NCI-H2029 (cell line): Measurements from ENCODE around the gene BBS9.
"Not testable (repeated sequence)": the region's sequence is repeated elsewhere in the genome, so short reads cannot be mapped to it uniquely, and the experiment has no call there.

Experiments used
- DNase-seq: peaks from one replicate; lab custom pipeline; 2025; lab: John Stamatoyannopoulos, UW

The BBS9 gene

DNA sequence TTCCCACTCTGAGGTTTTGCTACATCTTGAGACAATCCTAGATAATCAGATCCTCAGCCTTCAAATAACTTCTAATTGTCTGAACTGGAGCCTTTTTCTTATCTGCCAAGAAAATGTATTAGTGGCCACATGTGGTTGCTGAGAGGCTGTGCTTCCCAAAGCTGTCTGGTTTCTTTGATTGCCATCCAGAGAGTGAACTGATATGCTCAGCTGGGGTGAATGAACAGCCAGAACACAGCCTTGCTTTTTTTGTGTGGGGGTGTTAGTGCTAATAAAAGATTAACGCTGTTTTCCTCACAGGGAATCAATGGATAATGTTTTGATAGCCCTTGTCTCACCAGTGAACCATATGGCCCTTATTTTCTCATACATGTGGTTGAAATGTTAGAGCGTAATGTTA lies 66.9 kb downstream of the BBS9 start:
- no peak for DNase-seq

DNA sequence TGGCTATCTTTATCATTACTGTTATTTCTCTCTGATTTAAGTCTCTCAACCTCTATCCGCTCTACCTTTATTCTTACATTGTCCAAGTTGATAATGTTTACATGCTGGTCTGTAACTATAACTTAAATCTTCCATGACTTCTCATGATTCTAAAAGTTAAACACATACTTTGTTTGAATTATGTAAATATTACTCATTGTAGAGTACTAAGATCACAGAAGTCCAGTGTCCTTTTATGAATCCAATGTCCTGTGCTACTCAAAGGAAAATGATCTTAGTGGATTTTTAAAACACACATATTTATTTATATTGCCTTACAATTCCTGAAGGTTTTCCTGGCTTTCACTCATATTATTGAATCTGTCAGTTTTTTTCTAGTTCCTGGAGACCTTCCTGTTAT lies 70.9 kb downstream of the BBS9 start:
- no peak for DNase-seq

- DNase-seq = no peak
Measured at GRCh38 chr7:33201821-33202220, 72.5 kb downstream of the BBS9 start.

DNA sequence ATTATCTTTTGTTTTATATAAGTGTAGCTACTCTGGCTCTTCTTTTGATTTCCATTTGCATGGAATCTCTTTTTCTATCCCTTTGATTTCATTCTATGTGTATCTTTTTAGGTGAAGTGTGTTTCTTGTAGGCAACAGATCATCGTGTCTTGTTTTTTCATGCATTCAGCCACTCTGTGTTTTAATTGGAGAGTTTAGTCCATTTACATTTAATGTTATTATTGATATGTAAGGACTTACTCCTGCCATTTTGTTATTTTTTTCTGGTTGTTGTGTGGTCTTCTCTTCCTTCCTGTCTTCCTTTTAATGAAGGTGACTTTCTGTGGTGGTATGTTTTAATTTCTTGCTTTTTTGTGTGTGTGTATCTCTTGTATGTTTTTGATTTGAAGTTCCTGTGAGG lies 81.6 kb downstream of the BBS9 start:
- DNase-seq = no peak

DNA sequence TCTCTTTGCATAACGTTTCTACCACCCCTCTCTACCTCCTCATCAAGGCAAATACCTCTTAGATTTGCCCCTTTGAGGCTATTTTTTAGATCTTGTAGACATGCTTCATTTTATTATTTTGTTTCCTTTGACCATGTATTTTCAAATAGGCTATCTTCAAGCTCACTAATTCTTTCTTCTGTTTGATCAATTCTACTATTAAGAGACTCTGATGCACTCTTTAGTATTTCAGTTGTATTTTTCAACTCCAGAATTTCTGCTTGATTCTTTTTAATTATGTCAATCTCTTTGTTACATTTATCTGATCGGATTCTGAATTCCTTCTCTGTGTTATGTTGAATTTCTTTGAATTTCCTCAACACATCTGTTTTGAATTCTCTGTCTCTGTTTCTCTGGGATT lies 82.8 kb downstream of the BBS9 start:
- DNase-seq = no peak

- DNase-seq = no peak
Measured at GRCh38 chr7:33215992-33216391, 86.6 kb downstream of the BBS9 start.

DNA sequence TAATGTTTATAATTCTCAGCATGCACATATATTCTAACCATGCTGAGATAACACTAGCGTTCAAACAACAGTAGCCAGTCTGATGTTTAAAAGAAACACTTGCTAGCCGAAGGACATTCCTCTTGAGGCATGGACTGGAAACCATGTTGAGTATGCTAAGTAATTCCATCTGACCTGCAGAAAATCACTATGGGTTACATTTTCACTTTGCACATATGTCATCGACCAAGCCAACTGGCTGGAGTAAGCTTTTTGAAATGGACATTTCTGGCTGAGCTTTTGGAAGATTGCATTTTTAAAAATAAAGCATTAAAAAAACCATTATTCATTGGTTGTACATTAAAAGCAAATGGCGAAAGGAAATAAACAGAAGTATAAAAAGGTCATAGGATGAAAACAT lies 88.2 kb downstream of the BBS9 start:
- no peak for DNase-seq

DNA sequence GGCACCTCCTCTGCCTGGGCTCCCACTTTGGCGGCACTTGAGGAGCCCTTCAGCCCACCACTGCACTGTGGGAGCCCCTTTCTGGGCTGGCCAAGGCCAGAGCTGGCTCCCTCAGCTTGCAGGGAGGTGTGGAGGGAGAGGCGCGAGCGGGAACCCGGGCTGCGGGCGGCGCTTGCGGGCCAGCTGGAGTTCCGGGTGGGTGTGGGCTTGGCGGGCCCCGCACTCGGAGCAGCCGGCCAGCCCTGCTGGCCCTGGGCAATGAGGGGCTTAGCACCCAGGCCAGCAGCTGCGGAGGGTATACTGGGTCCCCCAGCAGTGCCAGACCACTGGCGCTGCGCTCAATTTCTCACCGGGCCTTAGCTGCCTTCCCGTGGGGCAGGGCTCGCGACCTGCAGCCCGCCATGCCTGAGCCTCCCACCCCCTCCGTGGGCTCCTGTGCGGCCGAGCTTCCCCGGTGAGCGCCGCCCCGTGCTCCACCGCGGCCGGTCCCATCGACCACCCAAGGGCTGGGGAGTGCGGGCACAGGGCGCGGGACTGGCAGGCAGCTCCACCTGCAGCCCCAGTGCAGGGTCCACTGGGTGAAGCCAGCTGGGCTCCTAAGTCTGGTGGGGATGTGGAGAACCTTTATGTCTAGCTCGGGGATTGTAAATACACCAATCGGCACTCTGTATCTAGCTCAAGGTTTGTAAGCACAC lies 89.6 kb downstream of the BBS9 start:
- DNase-seq = not testable (repeated sequence)

DNA sequence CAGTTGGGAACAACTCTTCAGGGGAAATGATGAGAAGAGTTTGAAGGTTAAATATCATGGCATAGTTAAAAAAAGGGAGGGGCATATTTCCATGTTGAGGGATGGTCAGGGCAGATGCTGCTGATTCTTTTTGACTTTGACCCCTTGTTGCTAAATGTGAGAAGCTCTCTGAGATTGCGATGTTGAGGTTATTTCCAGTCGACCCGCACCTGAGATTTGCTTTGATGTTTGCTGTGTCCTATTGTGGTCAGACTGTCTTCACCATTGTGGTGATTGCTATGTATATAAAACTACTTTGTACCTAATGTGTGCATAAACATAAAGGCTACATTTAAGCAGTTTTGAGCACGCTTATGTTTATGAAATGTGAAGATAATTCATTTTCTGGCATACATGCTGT lies 90.9 kb downstream of the BBS9 start:
- no peak for DNase-seq

DNA sequence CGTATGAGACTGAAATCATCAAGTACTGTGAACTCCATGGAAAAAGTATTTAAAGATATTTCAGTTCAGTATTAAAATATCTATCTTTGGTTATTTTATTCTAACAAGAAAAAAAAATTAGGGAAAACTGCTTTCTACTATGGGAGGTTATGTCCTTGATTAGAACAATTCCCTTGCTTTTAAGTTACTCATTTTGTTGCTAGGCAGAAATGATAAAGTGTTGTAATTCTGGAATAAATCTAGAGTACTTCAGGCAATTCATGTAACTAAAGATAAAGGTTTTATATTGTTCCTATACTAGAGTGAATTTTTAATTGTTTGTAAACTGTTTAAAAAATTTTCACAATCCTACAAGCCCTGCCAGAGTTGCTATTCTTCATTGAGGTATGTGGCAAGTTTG lies 92.0 kb downstream of the BBS9 start:
- no peak for DNase-seq

GRCh38 chr7:33232632-33233145 lies 103.3 kb downstream of the BBS9 start:
- DNase-seq = no peak

- no peak for DNase-seq
Measured at GRCh38 chr7:33233659-33234058, 104.3 kb downstream of the BBS9 start.

DNA sequence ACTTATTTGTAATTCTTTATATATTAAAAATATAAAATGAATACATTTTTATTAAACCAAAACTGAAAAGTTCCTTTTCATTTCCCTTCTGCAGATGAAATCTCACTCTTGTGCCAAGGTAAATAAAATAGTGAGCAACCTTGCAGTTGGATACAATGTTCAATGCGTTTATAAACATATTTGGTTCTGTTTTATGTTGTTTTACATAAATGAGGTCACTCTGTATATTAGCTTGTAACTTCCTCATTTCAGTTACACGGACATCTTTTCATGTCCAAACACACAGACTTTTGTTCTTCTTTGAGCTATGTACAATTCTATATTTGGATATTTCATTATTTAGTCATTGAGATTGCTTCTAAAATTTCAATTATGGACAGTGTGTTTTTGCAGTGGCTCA lies 107.7 kb downstream of the BBS9 start:
- peak; percentile 57 for DNase-seq

- DNase-seq = peak; percentile 34
Measured at GRCh38 chr7:33243319-33243881, 114.0 kb downstream of the BBS9 start.

- DNase-seq = no peak
Measured at GRCh38 chr7:33248671-33249070, 119.3 kb downstream of the BBS9 start.

GRCh38 chr7:33250421-33250871 lies 121.1 kb downstream of the BBS9 start:
- no peak for DNase-seq

DNA sequence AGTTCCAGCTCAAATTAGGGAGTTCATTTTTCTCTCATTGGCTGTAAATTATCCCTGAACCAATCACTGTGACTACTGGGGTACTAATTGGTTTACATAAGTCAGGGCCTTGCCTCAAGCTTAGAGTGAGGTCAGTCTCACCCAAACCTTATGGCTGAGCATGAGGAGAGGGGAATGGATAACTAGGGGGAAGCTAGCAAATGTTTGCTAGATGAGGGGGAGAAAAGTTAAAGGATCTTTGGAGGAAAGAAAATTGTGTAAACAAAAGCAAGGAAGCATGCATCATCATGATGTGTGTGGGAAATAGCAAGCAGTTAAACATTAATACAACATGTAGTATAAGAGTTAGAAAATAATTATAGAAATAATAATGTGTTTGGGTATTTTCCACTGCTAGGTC lies 121.9 kb downstream of the BBS9 start:
- DNase-seq = no peak

- DNase-seq = no peak
Measured at GRCh38 chr7:33258491-33258951, 129.2 kb downstream of the BBS9 start.

GRCh38 chr7:33261585-33261984 lies 132.2 kb downstream of the BBS9 start:
- no peak for DNase-seq

DNA sequence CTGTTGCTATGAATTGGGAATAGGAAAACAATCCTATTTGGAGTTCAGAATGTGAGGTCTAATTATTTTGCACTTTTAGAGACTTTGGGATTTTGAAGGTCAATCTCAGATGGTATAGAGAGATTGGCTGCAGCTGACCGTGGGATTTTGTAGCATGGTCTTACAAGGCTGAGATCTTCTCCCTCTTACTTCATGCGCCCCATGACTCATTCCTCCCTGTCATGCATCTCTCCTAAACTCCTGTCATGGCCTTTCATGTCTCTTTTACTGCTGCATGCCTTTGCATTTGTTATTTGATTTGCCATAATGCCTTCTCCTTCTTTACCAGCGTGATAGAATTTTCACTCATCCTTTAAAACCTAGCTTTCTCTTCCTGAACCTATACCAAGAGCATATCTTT lies 133.1 kb downstream of the BBS9 start:
- DNase-seq = no peak

GRCh38 chr7:33271839-33272371 lies 142.5 kb downstream of the BBS9 start:
- DNase-seq = not testable (repeated sequence)

DNA sequence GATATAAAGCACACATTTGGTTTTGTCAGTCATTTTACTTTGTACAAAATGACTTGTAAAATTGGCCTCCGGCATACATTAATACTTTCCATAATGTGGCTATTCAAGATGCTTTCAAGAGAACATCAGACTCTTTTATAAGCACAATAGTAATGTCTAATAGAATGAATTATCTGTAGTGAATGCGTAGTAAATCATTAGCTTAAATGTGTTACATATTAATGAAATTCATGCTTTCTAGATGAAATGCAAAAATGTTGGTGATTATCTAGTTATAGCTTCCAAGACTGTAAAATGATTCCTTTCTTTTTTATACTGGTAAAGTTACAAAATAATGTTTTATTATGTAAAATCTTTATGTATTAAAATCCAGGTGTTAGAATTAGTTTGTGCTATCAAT lies 144.0 kb downstream of the BBS9 start:
- DNase-seq = no peak

DNA sequence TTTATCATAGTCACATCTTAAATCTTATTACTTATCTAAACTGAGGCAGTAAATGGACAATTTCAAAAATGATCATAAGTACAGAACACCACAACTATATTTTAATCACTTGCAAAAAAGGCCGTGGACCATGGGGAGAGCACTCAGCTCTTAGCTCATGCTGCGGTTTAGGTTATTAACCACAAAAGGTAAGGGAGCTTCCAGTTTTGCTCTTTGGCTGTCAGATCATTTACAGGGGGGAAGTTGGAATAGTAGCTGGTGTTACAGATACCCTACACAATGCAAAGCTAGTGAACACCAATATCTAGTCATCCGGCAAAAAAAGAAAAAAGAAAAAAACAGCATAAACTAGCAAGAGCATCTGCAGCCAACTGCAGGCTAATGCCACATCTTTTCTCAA lies 147.0 kb downstream of the BBS9 start:
- DNase-seq = no peak

DNA sequence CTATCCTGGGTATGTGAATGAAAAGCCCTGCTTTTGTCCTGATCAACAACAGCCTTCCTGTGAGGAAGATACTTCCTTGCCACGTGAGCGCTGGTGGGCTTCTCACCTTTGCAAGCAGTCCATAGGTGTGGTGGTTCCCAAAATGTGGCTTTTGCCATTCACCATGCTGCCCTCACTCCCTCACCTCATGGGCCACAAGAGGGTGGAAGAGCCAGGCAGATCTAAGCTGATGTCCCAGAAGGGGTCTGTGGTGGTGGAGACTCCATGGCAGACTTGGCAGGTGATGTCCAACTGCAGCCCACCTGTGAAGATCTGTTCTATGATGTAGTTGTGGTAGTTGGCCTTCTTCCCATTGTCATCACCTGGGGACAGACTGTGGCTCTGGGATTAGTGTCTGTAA lies 147.4 kb downstream of the BBS9 start:
- no peak for DNase-seq
